ENCODE measurements around the gene MAP3K20. TPM values are rescaled to one million over a fixed set of nuclear protein-coding genes. Genes with fewer than 3 reads are reported as not detected.
A peak's percentile ranks its signal among the peaks of the same experiment; 100 is the strongest.

MAP3K20 gene
- total and polyA plus RNA-seq, 2 of the 4 experiments (the other 2 are of a cell fraction): 27.5 to 84.4 TPM

DNA sequence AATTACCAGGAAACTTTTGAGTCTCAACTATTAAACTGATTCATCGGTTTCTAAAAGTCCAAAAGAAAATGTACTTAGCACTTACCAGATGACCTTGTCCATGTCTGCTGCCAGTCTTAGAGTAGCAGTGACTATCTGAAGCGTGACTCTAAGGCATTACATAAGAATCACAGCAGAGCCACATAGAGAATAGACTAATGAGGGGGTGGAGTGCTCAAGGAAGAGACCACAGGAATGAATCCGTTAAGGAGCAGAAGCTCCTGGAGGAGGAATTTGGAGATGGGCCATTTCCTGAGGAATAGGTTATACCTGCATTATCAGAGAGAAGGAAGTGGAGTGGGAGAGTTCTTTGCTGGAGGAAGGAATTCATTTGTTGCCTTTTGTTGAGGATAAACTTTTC, 116.0 kb downstream of the MAP3K20 start:
- ATAC-seq (ENCODE audit: low read depth): no peak
- ChIA-PET CTCF (no interaction called here), POLR2A (ENCODE audit: unreplicated experiment) (no interaction called here)
- peaks cover 19% of the 10 kb centered on the region for H3K4me1 ChIP-seq (ENCODE audit: control insufficient read depth, insufficient read depth, low read length)
- no peak overlapping the region for H3K4ac ChIP-seq (ENCODE audit: low read depth, low read length)
- H2BK15ac ChIP-seq (ENCODE audit: low read depth, low read length): peak overlapping the region; percentile 31; the same call in 1 of the 3 replicates
- H4K8ac ChIP-seq (ENCODE audit: low read depth in 2 of 2, low read length in 2 of 2): no peak overlapping the region
- no peak overlapping the region for H4K5ac ChIP-seq (ENCODE audit: low read depth, low read length)
- H3K9ac ChIP-seq (ENCODE audit: low read depth, low read length): no peak overlapping the region
- no peak for TF ChIP-seq RCOR1 (IDR thresholded peaks at IDR 0.05; ENCODE audit: insufficient replicate concordance, low read length)
- TF ChIP-seq, protein P1, sequence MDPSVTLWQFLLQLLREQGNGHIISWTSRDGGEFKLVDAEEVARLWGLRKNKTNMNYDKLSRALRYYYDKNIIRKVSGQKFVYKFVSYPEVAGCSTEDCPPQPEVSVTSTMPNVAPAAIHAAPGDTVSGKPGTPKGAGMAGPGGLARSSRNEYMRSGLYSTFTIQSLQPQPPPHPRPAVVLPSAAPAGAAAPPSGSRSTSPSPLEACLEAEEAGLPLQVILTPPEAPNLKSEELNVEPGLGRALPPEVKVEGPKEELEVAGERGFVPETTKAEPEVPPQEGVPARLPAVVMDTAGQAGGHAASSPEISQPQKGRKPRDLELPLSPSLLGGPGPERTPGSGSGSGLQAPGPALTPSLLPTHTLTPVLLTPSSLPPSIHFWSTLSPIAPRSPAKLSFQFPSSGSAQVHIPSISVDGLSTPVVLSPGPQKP (IDR thresholded peaks at IDR 0.05; ENCODE audit: borderline replicate concordance, low read depth, low read length): no peak
- TF ChIP-seq SMC3 (IDR thresholded peaks at IDR 0.05; ENCODE audit: low read depth, low read length): no peak
- TF ChIP-seq CEBPB (IDR thresholded peaks at IDR 0.05; ENCODE audit: low read depth, low read length): no peak
- no peak for TF ChIP-seq CHD1 (IDR thresholded peaks at IDR 0.05; ENCODE audit: low read depth, low read length)
- TF ChIP-seq, protein P2, sequence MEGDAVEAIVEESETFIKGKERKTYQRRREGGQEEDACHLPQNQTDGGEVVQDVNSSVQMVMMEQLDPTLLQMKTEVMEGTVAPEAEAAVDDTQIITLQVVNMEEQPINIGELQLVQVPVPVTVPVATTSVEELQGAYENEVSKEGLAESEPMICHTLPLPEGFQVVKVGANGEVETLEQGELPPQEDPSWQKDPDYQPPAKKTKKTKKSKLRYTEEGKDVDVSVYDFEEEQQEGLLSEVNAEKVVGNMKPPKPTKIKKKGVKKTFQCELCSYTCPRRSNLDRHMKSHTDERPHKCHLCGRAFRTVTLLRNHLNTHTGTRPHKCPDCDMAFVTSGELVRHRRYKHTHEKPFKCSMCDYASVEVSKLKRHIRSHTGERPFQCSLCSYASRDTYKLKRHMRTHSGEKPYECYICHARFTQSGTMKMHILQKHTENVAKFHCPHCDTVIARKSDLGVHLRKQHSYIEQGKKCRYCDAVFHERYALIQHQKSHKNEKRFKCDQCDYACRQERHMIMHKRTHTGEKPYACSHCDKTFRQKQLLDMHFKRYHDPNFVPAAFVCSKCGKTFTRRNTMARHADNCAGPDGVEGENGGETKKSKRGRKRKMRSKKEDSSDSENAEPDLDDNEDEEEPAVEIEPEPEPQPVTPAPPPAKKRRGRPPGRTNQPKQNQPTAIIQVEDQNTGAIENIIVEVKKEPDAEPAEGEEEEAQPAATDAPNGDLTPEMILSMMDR (conservative IDR thresholded peaks at IDR 0.05; ENCODE audit: low read depth, low read length): no peak
- TF ChIP-seq, protein P3, sequence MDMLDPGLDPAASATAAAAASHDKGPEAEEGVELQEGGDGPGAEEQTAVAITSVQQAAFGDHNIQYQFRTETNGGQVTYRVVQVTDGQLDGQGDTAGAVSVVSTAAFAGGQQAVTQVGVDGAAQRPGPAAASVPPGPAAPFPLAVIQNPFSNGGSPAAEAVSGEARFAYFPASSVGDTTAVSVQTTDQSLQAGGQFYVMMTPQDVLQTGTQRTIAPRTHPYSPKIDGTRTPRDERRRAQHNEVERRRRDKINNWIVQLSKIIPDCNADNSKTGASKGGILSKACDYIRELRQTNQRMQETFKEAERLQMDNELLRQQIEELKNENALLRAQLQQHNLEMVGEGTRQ (IDR thresholded peaks at IDR 0.05; ENCODE audit: low read depth, low read length): no peak
- no peak for TF ChIP-seq FOS (IDR thresholded peaks at IDR 0.05; ENCODE audit: low read depth, low read length)
- no peak for TF ChIP-seq RAD21 (IDR thresholded peaks at IDR 0.05; ENCODE audit: low read length)
- no peak for TF ChIP-seq MXI1 (IDR thresholded peaks at IDR 0.05; ENCODE audit: borderline replicate concordance, low read depth, low read length)
- H3K18ac ChIP-seq (ENCODE audit: low read depth, low read length): no peak overlapping the region
- H2BK120ac ChIP-seq (ENCODE audit: low read depth, low read length): no peak overlapping the region
- H2AK9ac ChIP-seq (replicated peaks; ENCODE audit: low read depth, low read length, poor library complexity): no peak overlapping the region
- no peak overlapping the region for H3K27ac ChIP-seq (ENCODE audit: insufficient read depth, low read length)
- BruUV-seq (replicated peaks): no TSS peak
- no peak overlapping the region for H3K56ac ChIP-seq (ENCODE audit: extremely low read depth, insufficient read depth, low read length)
- dilution Hi-C loops (cut with HindIII; ENCODE audit: low sequenced_read_pairs, unreplicated experiment): no loop called here
- in situ Hi-C loops (cut with MboI; ENCODE audit: low sequenced_read_pairs): no loop called here
- H2BK20ac ChIP-seq (ENCODE audit: low read depth, low read length): no peak overlapping the region; the same call in 1 of the 2 replicates
- no peaks in the 10 kb centered on the region for H3K27me3 ChIP-seq (ENCODE audit: control insufficient read depth, insufficient read depth, low read length)
- no peak overlapping the region for H2BK5ac ChIP-seq (ENCODE audit: low read depth, low read length, poor library complexity, severe bottlenecking)
- peaks cover 10% of the 10 kb centered on the region for H3K36me3 ChIP-seq (ENCODE audit: control insufficient read depth, insufficient read depth, low read length)
- no peak overlapping the region for H3K23ac ChIP-seq (ENCODE audit: low read depth, low read length)
- H3K9me1 ChIP-seq (ENCODE audit: insufficient read depth, low read length): peaks cover 16% of the 10 kb centered on the region
- no peaks in the 10 kb centered on the region; the same call in 1 of the 2 replicates for H4K20me1 ChIP-seq (ENCODE audit: insufficient read depth, low read length)
- H3K4me3 ChIP-seq (ENCODE audit: insufficient read depth, low read depth, low read length): no peak overlapping the region
- no peak overlapping the region for H4K91ac ChIP-seq (ENCODE audit: insufficient read depth, low read depth, low read length)
- intact Hi-C loops (cut with micrococcal nuclease): no loop called here
- H3K9me3 ChIP-seq (ENCODE audit: control insufficient read depth, insufficient read depth, low read length): no peaks in the 10 kb centered on the region
- no peak overlapping the region for H2AK5ac ChIP-seq (ENCODE audit: low read depth, low read length)
- no peak overlapping the region for H2AFZ ChIP-seq (replicated peaks; ENCODE audit: low read length, poor library complexity)
- H3K4me2 ChIP-seq (ENCODE audit: low read depth, low read length): no peak overlapping the region
- peak; percentile 55 for DNase-seq
- H3K79me1 ChIP-seq (ENCODE audit: low read depth in 1 of 2, low read length in 2 of 2): peaks cover 39 to 60% of the 10 kb centered on the region in 2 experiments
- WGBS, 2 experiments (ENCODE audit: extremely low coverage in 2 of 2, insufficient read length in 1 of 2): 40% methylated on average over 1 of the region's 3 CpGs; no CpG with 5 or more reads in 1 of the 2 experiments
- H3K14ac ChIP-seq (replicated peaks; ENCODE audit: low read depth, low read length): no peak overlapping the region
